Adrenal gland (tissue), 5 donors: ENCODE measurements around the gene SPINDOC.

Experiments used
- CTCF ChIP-seq, 6 experiments: fragments of 450-650 bp in 4 of 6; fragments of 200-600 bp in 2 of 6; sonication (generic) in 1 of 6; IDR thresholded peaks; 1 replicate in 5 of 6; 2 replicates in 1 of 6; pipeline versions ENCODE4 v1.5.1 to v1.8.0; 2016 to 2021; ENCODE audit warnings: antibody characterized with exemption in 6 of 6, mild to moderate bottlenecking in 2 of 6, moderate library complexity in 1 of 6
- POLR2A ChIP-seq, 2 donors: fragments of 450-650 bp; IDR thresholded peaks; one replicate each; pipeline ENCODE4 v1.6.1; 2017; ENCODE audit warnings: antibody characterized with exemption in 2 of 2, mild to moderate bottlenecking in 2 of 2, moderate library complexity in 1 of 2
- donor health status: DM: no; HTN: no; CAD: no.

GRCh38 chr11:63844836-63845235 is 31.6 kb downstream of the SPINDOC start:
- TF ChIP-seq POLR2A (IDR thresholded peaks at IDR 0.05) (no peak), CTCF (IDR thresholded peaks at IDR 0.05) (no peak)
